IPS-20b (cell line): ENCODE data around the gene IL20RA.
A peak's percentile ranks its signal among the peaks of the same experiment; 100 is the strongest.

Experiments used
- H3K27ac ChIP-seq: one replicate; pipeline ENCODE4 v1.5.1; 2013; ENCODE audit warnings: low read length
- H3K27me3 ChIP-seq: 2 replicates; pipeline ENCODE4 v1.6.1; 2013; ENCODE audit warnings: mild to moderate bottlenecking, low read length, inconsistent platforms; ENCODE audit not compliant: insufficient read depth
- H3K36me3 ChIP-seq: 2 replicates; pipeline ENCODE4 v1.6.1; 2013; ENCODE audit warnings: low read depth, mild to moderate bottlenecking, inconsistent platforms, low read length, moderate library complexity; ENCODE audit not compliant: insufficient read depth
- H3K4me1 ChIP-seq: 2 replicates; pipeline ENCODE4 v1.6.1; 2013; ENCODE audit warnings: mild to moderate bottlenecking, control low read depth, inconsistent platforms, low read length, moderate library complexity; ENCODE audit not compliant: insufficient read depth
- H3K4me3 ChIP-seq: 2 replicates; pipeline ENCODE4 v1.5.1; 2013; ENCODE audit warnings: mild to moderate bottlenecking, low read length, inconsistent platforms
- H3K9ac ChIP-seq: 2 replicates; pipeline ENCODE4 v1.6.1; 2013; ENCODE audit warnings: low read depth, mild to moderate bottlenecking, inconsistent platforms, low read length, moderate library complexity
- H3K9me3 ChIP-seq: 2 replicates; pipeline ENCODE4 v1.6.1; 2013; ENCODE audit warnings: mild to moderate bottlenecking, low read depth, low read length, inconsistent platforms; ENCODE audit not compliant: insufficient read depth

Gene IL20RA

DNA sequence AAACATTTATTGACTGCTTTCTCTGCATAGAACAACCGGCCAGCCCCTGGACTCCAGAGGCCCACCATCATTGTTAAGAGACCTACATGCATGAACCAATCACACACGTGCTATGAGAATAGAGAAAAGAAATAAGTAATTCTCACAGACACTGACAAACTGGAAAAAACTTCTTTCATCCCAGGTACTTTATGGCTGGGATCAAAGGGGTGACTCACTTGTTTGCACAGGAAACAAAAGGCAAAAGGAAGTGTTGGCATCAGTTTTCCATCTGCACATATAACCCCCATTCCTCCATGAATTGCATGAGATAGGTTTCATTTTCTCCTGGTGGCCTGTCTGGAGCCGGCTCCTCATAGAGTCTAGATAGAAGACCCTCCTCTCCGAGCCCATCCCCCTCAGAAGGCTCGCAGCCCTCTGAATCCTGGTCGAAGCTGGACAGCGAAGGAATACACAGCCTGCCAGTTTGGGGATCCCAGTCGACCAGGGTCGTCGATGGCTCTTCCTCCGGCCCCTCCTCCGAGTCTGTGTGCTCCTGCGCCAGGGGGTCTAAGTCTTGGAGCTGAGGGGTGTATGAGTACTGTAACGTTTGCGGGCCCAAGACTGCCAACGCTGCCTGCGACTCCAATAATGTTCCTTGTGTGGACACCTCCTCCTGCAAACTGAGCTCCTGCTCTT lies 43.3 kb downstream of the IL20RA start:
- no peak overlapping the region for H3K9ac ChIP-seq

DNA sequence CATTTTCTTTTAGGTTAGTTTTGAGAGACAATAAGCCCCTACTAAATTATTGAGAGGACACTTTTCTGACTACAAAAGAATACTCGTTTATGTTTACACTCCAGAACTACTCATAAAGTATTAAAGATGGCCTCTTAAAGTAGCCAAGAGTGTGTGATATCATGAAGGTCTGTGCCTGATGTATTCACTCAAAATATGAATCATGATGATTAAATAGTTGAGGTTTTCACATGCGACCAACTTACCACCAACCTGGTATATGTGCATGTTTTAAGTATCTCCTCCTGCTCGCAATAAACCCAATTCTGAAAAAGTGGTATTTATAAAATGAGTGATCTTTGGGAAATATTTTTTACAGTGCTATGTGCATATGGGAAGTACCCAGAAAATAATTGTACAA lies 43.9 kb downstream of the IL20RA start:
- H3K4me1 ChIP-seq: peaks cover 16% of the 10 kb centered on the region; the same call in 1 of the 2 replicates
- H3K9ac ChIP-seq: no peak overlapping the region
- peaks cover 12% of the 10 kb centered on the region for H3K27me3 ChIP-seq
- H3K36me3 ChIP-seq: no peaks in the 10 kb centered on the region
- H3K4me3 ChIP-seq: peak overlapping the region; percentile 51; the same call in 1 of the 2 replicates
- no peak overlapping the region for H3K27ac ChIP-seq
- H3K9me3 ChIP-seq: no peaks in the 10 kb centered on the region

More for the DNA sequence above, 43.3 kb downstream of the IL20RA start:
- Histone ChIP-seq H3K4me1 (peaks cover 16% of the 10 kb centered on the region; the same call in 1 of the 2 replicates), H3K36me3 (no peaks in the 10 kb centered on the region), H3K4me3 (peak overlapping the region; percentile 51), H3K27me3 (peaks cover 12% of the 10 kb centered on the region), H3K27ac (no peak overlapping the region), H3K9me3 (no peaks in the 10 kb centered on the region)

DNA sequence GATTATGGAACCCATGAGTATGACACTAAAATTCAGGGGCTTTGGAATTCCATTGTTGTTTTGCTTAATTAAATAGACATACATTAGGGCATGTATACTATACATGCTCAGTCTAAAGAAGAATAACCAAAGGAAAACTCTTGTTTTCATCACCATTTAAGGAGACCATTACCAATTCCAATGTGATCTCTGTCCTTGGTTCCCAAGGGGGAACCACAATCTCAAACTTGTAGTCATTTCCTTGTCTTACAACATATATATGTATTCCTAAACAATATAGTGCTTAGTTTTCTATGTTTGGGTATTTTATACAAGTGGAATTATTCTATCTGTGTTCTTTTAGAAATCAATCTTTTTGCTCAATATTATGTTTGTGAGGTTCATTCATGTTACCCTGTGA lies 49.2 kb downstream of the IL20RA start:
- no peak overlapping the region for H3K27ac ChIP-seq
- no peak overlapping the region for H3K9ac ChIP-seq
- no peaks in the 10 kb centered on the region for H3K9me3 ChIP-seq
- no peaks in the 10 kb centered on the region for H3K36me3 ChIP-seq
- no peak overlapping the region for H3K4me3 ChIP-seq
- H3K27me3 ChIP-seq: peaks cover 4% of the 10 kb centered on the region; the same call in 1 of the 2 replicates
- H3K4me1 ChIP-seq: peaks cover 20% of the 10 kb centered on the region

DNA sequence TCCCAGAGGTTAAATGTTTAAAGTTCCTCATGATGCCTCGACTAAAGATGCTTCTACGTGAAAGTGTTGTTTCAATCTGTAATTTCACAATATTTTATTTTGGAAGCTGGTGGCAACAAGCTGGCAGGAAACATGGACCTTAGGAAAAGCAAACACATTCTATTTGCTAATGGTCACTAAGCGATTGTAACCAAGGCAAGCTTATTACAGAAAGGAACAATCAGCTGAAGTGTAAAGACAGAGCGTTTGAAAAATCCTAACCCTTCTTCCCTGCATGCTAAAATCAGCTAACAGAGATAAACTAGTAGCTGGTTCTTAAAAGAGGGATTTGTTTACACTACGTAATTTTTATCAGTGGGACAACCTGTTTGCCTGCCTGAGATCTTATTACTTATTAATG lies 50.0 kb downstream of the IL20RA start:
- Histone ChIP-seq H3K27ac (no peak overlapping the region), H3K4me3 (no peak overlapping the region), H3K9me3 (no peaks in the 10 kb centered on the region), H3K27me3 (peaks cover 9% of the 10 kb centered on the region; the same call in 1 of the 2 replicates), H3K4me1 (peaks cover 24% of the 10 kb centered on the region), H3K9ac (no peak overlapping the region), H3K36me3 (no peaks in the 10 kb centered on the region)

DNA sequence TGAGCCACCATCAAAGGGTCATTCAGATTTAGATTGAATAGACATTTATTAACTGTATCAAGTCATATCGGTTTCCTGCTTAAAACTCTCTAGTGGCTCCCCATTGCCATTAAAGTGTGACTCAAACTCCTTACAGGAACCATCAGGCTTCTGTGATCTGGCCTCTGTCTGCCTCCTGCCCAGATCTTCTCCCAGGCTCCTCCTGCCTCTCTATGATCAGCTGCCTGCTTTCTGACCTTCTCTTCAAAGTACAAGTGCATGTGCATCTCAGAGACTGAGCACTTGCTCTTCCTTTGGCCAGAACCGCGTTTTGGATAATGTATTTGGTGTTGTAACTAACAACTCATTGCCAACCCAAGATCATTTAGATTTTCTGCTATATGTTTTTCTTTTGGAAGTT lies 52.7 kb downstream of the IL20RA start:
- Histone ChIP-seq H3K9me3 (no peaks in the 10 kb centered on the region), H3K27ac (no peak overlapping the region), H3K9ac (no peak overlapping the region), H3K36me3 (no peaks in the 10 kb centered on the region), H3K4me1 (peaks cover 27% of the 10 kb centered on the region), H3K4me3 (no peak overlapping the region), H3K27me3 (peaks cover 10% of the 10 kb centered on the region; the same call in 1 of the 2 replicates)

DNA sequence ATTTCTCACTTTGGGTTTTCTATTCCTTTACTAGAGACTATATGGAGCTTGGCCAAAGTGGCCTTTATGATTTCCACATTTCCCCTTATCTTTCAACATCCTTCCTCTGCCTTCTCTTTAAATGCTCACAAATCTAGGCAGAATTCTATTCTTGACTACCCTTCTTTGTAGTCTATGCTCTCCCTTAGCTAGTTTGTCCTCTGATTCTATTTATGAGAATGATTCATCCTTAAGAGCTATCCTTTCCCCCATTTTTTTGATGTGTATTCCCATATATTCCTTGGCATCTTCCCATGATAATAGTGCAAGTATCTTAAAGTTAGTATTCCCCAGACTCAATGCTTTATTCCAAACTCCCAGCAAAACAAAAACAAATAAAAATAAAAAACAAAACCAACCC lies 53.1 kb downstream of the IL20RA start:
- no peak overlapping the region for H3K9ac ChIP-seq
- H3K9me3 ChIP-seq: no peaks in the 10 kb centered on the region
- peaks cover 10% of the 10 kb centered on the region; the same call in 1 of the 2 replicates for H3K27me3 ChIP-seq
- H3K27ac ChIP-seq: no peak overlapping the region
- H3K4me1 ChIP-seq: peaks cover 27% of the 10 kb centered on the region
- H3K36me3 ChIP-seq: no peaks in the 10 kb centered on the region
- no peak overlapping the region for H3K4me3 ChIP-seq

DNA sequence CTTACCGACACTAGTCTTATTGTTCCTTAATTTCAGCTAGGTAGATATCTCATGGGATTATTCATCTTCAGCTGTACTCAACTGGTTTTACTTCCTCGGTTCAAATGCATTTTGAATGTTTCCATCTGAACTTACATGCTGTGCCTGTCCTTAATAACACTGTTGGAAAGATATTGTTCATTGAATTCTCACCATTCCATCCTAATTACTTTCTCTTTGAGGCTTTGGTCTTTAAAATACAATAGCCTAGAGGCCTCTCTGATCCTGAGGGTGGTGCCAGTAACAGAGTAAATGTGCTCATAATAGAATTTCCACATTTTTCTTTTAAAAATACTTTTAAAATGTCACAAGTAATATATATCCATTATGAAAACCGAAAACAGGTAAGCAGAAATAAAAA lies 54.0 kb downstream of the IL20RA start:
- Histone ChIP-seq H3K4me3 (peak overlapping the region; percentile 77), H3K27me3 (peaks cover 10% of the 10 kb centered on the region; the same call in 1 of the 2 replicates), H3K9me3 (no peaks in the 10 kb centered on the region), H3K4me1 (peaks cover 27% of the 10 kb centered on the region), H3K36me3 (no peaks in the 10 kb centered on the region), H3K9ac (no peak overlapping the region), H3K27ac (no peak overlapping the region)

DNA sequence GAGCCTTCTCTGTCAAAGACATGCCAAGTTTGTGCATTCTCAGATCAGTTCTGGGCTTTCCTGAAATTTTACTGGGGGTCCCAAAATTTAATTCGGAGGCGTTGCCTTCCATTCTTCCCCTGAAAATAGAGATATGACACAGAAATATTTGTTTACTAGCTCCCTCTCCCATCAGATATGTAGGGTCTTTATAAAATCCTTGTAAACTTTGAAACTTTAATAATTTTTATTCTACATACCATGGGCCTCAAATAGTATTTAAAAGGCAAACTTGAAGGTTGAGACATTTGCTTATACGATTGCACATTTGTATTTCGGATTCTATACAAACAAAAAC lies 54.6 kb downstream of the IL20RA start:
- Histone ChIP-seq H3K36me3 (no peaks in the 10 kb centered on the region), H3K4me3 (peak overlapping the region; percentile 77), H3K27me3 (peaks cover 10% of the 10 kb centered on the region; the same call in 1 of the 2 replicates), H3K4me1 (peaks cover 27% of the 10 kb centered on the region), H3K27ac (no peak overlapping the region), H3K9ac (peak overlapping the region; percentile 64; the same call in 1 of the 2 replicates), H3K9me3 (no peaks in the 10 kb centered on the region)

DNA sequence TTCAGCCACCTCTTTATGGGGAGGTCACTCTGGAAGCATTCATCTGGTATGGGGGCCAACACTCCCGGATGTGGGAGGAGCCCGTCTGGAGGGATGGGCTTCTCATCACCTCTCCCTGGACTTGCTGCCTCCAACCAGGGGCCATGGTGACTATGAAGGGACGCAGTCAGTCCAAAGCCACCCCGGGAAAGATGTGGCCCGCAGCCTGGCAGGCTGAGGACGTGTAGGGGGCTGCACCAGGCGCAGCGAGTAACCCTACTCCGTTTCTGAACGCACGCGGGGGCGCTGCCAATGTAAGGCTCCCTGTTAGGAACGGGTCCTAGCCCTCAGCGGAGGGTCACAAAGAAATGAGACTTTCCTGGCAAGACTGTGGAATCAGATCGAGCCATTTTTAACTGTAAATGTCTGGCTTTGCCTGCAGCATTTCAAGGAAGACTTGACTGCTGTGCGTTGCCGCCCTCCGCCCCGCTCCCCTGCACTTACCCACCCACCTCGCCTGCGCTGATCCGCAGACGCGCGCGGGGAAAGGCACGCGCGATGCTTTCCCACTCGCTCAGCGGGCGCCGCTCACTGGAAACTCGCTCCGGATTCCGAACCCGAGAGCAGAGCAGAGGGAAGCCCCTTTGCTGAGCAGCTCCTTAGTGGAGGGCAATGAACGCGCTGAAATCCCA lies 55.1 kb downstream of the IL20RA start:
- H3K36me3 ChIP-seq: no peaks in the 10 kb centered on the region
- peaks cover 10% of the 10 kb centered on the region; the same call in 1 of the 2 replicates for H3K27me3 ChIP-seq
- H3K9ac ChIP-seq: peak overlapping the region; percentile 64; the same call in 1 of the 2 replicates
- no peak overlapping the region for H3K27ac ChIP-seq
- H3K4me3 ChIP-seq: peak overlapping the region; percentile 77
- H3K4me1 ChIP-seq: peaks cover 24% of the 10 kb centered on the region
- H3K9me3 ChIP-seq: no peaks in the 10 kb centered on the region

DNA sequence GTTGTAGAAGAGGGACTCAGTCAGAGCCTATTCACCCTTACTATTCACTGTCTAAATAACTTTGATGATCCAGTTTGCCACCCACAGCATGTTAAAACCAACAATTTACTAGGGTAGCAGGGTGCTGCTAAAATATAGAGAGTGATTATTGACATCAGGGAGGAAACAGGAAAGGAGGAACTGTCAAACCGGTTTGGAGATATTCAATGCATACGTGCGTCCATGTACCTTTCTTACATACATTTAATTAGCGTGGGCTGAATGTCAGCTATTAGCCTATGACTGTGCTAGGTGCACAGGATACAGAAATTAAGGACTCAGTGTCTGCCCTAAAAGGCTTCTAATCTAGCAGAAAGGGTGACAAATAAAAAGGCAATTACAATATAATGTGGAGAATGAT lies 57.2 kb downstream of the IL20RA start:
- Histone ChIP-seq H3K9me3 (no peaks in the 10 kb centered on the region), H3K27me3 (peaks cover 10% of the 10 kb centered on the region; the same call in 1 of the 2 replicates), H3K9ac (no peak overlapping the region), H3K27ac (no peak overlapping the region), H3K36me3 (no peaks in the 10 kb centered on the region), H3K4me1 (peaks cover 22% of the 10 kb centered on the region), H3K4me3 (no peak overlapping the region)

DNA sequence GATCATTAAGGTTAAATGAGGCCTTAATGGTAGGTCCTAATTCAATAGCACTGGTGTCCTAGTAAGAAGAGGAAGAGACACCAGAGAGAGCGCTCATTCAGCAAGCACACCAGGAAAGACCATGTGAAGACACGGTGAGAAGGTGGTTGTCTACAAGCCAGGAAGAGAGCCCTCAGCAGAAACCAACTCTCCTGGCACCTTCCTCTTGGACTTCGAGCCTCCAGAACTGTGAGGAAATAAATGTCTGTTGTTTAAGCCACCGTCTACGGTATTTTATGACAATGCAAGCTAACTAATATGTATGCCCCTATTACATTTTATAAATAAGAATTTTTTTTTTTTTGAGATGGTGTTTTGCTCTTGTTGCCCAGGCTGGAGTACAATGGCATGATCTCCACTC lies 59.3 kb downstream of the IL20RA start:
- H3K4me1 ChIP-seq: peaks cover 7% of the 10 kb centered on the region; the same call in 1 of the 2 replicates
- no peak overlapping the region for H3K4me3 ChIP-seq
- peaks cover 6% of the 10 kb centered on the region; the same call in 1 of the 2 replicates for H3K27me3 ChIP-seq
- no peaks in the 10 kb centered on the region for H3K9me3 ChIP-seq
- no peak overlapping the region for H3K9ac ChIP-seq
- no peaks in the 10 kb centered on the region for H3K36me3 ChIP-seq
- no peak overlapping the region for H3K27ac ChIP-seq

DNA sequence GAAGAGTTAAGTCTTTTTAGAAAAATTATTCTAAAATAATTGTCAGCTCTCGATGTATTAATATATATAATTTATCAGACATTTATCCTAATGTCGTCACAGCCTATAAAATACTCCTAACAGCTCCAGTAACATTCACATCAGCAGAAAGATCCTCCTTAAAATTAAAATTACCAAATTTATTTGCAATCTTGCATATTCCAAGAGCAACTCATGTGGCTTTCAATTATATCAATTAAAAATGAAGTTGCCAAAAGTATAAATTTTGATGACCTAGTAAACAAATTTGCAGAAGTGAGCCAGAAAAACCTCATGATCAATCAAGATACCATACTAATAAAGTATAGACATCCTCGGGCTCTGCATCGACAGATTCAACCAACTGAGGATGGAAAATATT lies 60.2 kb downstream of the IL20RA start:
- Histone ChIP-seq H3K36me3 (no peaks in the 10 kb centered on the region), H3K4me1 (peaks cover 4% of the 10 kb centered on the region; the same call in 1 of the 2 replicates), H3K9me3 (no peaks in the 10 kb centered on the region), H3K27ac (no peak overlapping the region), H3K4me3 (no peak overlapping the region), H3K9ac (no peak overlapping the region), H3K27me3 (no peaks in the 10 kb centered on the region)
